PC-9 (cell line): ENCODE results near the gene NID1. TPM values are rescaled to one million over a fixed set of nuclear protein-coding genes. Genes with fewer than 3 reads are reported as not detected.

Source experiments
- BruUV-seq: library from RNA; stranded (reverse); fragments of 400-500 nt; replicated peaks from 2 replicates; lab custom pipeline; 2021; lab: Mats Ljungman, UMichigan
- CTCF ChIA-PET: fragments of 300-600 bp; sonication (Branson Sonifier 250); formaldehyde crosslinking; loops from one replicate; lab custom pipeline; 2022; ENCODE audit warnings: antibody characterized with exemption; lab: Charles Lee
- POLR2A ChIA-PET: fragments of 300-600 bp; sonication (Branson Sonifier 250); formaldehyde crosslinking; loops from one replicate; lab custom pipeline; 2022; ENCODE audit warnings: antibody characterized with exemption; ENCODE audit not compliant: unreplicated experiment; lab: Charles Lee
- DNase-seq, 2 experiments: peaks; one replicate each; pipeline versions ENCODE4 v3.0.0 to v3.0.0-alpha.2; 2015 to 2022; ENCODE audit warnings: mixed read lengths in 1 of 2
- H2AFZ ChIP-seq: fragments of 200-600 bp; sonication (generic); 2 replicates; pipeline ENCODE4 v1.8.1; 2017; ENCODE audit warnings: antibody characterized with exemption
- H3F3A ChIP-seq: fragments of 200-600 bp; sonication (generic); 2 replicates; pipeline ENCODE4 v1.8.1; 2017; ENCODE audit warnings: antibody characterized with exemption, mild to moderate bottlenecking, low read depth; ENCODE audit not compliant: insufficient read depth
- H3K27ac ChIP-seq: fragments of 200-600 bp; sonication (generic); 2 replicates; pipeline ENCODE4 v1.6.1; 2016; ENCODE audit warnings: mixed run types
- H3K27me3 ChIP-seq: fragments of 200-600 bp; sonication (generic); 2 replicates; pipeline ENCODE4 v1.6.1; 2016; ENCODE audit warnings: low read depth, mixed run types; ENCODE audit not compliant: insufficient read depth
- H3K36me3 ChIP-seq: fragments of 200-600 bp; sonication (generic); 2 replicates; pipeline ENCODE4 v1.6.1; 2016; ENCODE audit warnings: low read depth, mixed run types
- H3K4me1 ChIP-seq: fragments of 200-600 bp; sonication (generic); replicated peaks from 2 replicates; pipeline ENCODE4 v1.6.1; 2016; ENCODE audit warnings: mixed run types; ENCODE audit not compliant: insufficient read depth
- H3K4me2 ChIP-seq: fragments of 200-600 bp; sonication (generic); 2 replicates; pipeline ENCODE4 v1.6.1; 2017; ENCODE audit warnings: mixed run types
- H3K4me3 ChIP-seq: fragments of 200-600 bp; sonication (generic); 2 replicates; pipeline ENCODE4 v1.6.1; 2016; ENCODE audit warnings: mixed run types
- H3K79me2 ChIP-seq: fragments of 200-600 bp; sonication (generic); 2 replicates; pipeline ENCODE4 v1.6.1; 2017; ENCODE audit warnings: low read depth, mixed run types
- H3K9me2 ChIP-seq: fragments of 200-600 bp; sonication (generic); 2 replicates; pipeline ENCODE4 v1.8.1; 2017; ENCODE audit warnings: mild to moderate bottlenecking; ENCODE audit not compliant: insufficient read depth
- H3K9me3 ChIP-seq: fragments of 200-600 bp; sonication (generic); 2 replicates; pipeline ENCODE4 v1.8.1; 2016; ENCODE audit warnings: low read depth; ENCODE audit not compliant: insufficient read depth
- H4K20me1 ChIP-seq: fragments of 200-600 bp; sonication (generic); 2 replicates; pipeline ENCODE4 v1.8.1; 2017; ENCODE audit not compliant: insufficient read depth
- CTCF ChIP-seq: fragments of 200-600 bp; sonication (generic); conservative IDR thresholded peaks from 2 replicates; pipeline ENCODE4 v1.6.1; 2017; ENCODE audit warnings: mixed run types, antibody characterized with exemption, mild to moderate bottlenecking, moderate library complexity
- EZH2 ChIP-seq: fragments of 200-600 bp; sonication (generic); IDR thresholded peaks from 2 replicates; pipeline ENCODE4 v1.8.0; 2017; ENCODE audit warnings: antibody characterized with exemption, low read depth
- intact Hi-C: fragments of 100-400 bp; cut with micrococcal nuclease; formaldehyde crosslinking; loops from one replicate; pipeline ENCODE4 v1.10.0; 2022; ENCODE audit not compliant: unreplicated experiment
- total RNA-seq: library from RNA; stranded (reverse); gene quantifications from 2 replicates; pipeline ENCODE4 v1.2.3, GENCODE V29; 2021

Gene NID1
- total RNA-seq, 1 experiment from 2014 or later, result not detected

- H3K9me2 ChIP-seq, result no peaks in the 10 kb centered on the region
- no TSS peak for BruUV-seq
- TF ChIP-seq EZH2, result no peak
- POLR2A ChIA-PET, result interaction anchor here (0.7 kb wide), 1 partner anchor 86 kb away, joined by 3 read pairs; no protein-coding TSS in a partner anchor
- CTCF ChIA-PET, result interaction anchor here (0.7 kb wide), 1 partner anchor 52 kb away, joined by 3 read pairs; no protein-coding TSS in a partner anchor
- no peaks in the 10 kb centered on the region for H3K79me2 ChIP-seq
- no peak overlapping the region for H3K4me3 ChIP-seq
- H3F3A ChIP-seq, result peaks cover 12% of the 10 kb centered on the region; the same call in 1 of the 2 replicates
- peak overlapping the region; percentile 55 for H3K4me2 ChIP-seq
- no peaks in the 10 kb centered on the region for H3K9me3 ChIP-seq
- peak overlapping the region; percentile 71 for H3K27ac ChIP-seq
- no peaks in the 10 kb centered on the region for H3K36me3 ChIP-seq
- H3K27me3 ChIP-seq, result no peaks in the 10 kb centered on the region
- H4K20me1 ChIP-seq, result no peaks in the 10 kb centered on the region
- peak in 1 of 2 experiments; percentile 77 for DNase-seq
- H3K4me1 ChIP-seq, result peaks cover 19% of the 10 kb centered on the region
- intact Hi-C loops, result no loop called here
- 0 out of 2 replicates have a peak overlapping the region, but pooled peaks have one; percentile 15 for H2AFZ ChIP-seq
Observed at GRCh38 chr1:236016782-236017400, 48.0 kb downstream of the NID1 start.

GRCh38 chr1:236016083-236016482, 48.8 kb downstream of the NID1 start:
- Histone ChIP-seq H3F3A (peaks cover 12% of the 10 kb centered on the region; the same call in 1 of the 2 replicates), H3K4me3 (no peak overlapping the region), H4K20me1 (no peaks in the 10 kb centered on the region), H3K9me3 (no peaks in the 10 kb centered on the region), H3K9me2 (no peaks in the 10 kb centered on the region), H3K4me2 (peak overlapping the region; percentile 55), H3K27me3 (no peaks in the 10 kb centered on the region), H3K79me2 (no peaks in the 10 kb centered on the region), H3K36me3 (no peaks in the 10 kb centered on the region), H2AFZ (0 out of 2 replicates have a peak overlapping the region, but pooled peaks have one; percentile 15), H3K4me1 (peaks cover 19% of the 10 kb centered on the region), H3K27ac (peak overlapping the region; percentile 71)
- POLR2A ChIA-PET, result no interaction called here
- no peak for DNase-seq
- TF ChIP-seq CTCF (no peak), EZH2 (no peak)
- BruUV-seq, result no TSS peak
- CTCF ChIA-PET, result interaction anchor here (0.7 kb wide), 1 partner anchor 579 kb away, joined by 7 read pairs; no protein-coding TSS in a partner anchor
- intact Hi-C loops, result no loop called here

- TF ChIP-seq CTCF, result no peak
- no peak for TF ChIP-seq EZH2
- Histone ChIP-seq H3K4me1 (peaks cover 19% of the 10 kb centered on the region), H3F3A (peaks cover 12% of the 10 kb centered on the region; the same call in 1 of the 2 replicates), H2AFZ (no peak overlapping the region), H3K9me2 (no peaks in the 10 kb centered on the region), H3K36me3 (no peaks in the 10 kb centered on the region), H3K27me3 (no peaks in the 10 kb centered on the region), H3K4me2 (no peak overlapping the region), H3K4me3 (no peak overlapping the region), H3K79me2 (no peaks in the 10 kb centered on the region), H3K9me3 (no peaks in the 10 kb centered on the region), H3K27ac (no peak overlapping the region), H4K20me1 (no peaks in the 10 kb centered on the region)
- ChIA-PET CTCF (interaction anchor here (0.7 kb wide), 1 partner anchor 578 kb away, joined by 7 read pairs; no protein-coding TSS in a partner anchor), POLR2A (no interaction called here)
- no peak for DNase-seq
- no TSS peak for BruUV-seq
- intact Hi-C loops, result no loop called here
Observed at GRCh38 chr1:236015539-236015938, 49.4 kb downstream of the NID1 start.
